PFSK-1 (cell line): ENCODE results near the gene TSPAN6.

ENCODE experiments used
- FOXP2 ChIP-seq: optimal IDR thresholded peaks from 2 replicates; pipeline ENCODE3; 2011; ENCODE audit warnings: borderline replicate concordance, control low read depth, inconsistent platforms; ENCODE audit not compliant: insufficient read depth; ENCODE audit errors: extremely low read length, extremely low read depth
- POLR2AphosphoS5 ChIP-seq: IDR thresholded peaks from 2 replicates; pipeline ENCODE4 v1.6.1; 2012; ENCODE audit warnings: low read depth, mild to moderate bottlenecking, control low read depth, low read length, moderate library complexity
- SIN3A ChIP-seq: IDR thresholded peaks from 2 replicates; pipeline ENCODE4 v1.6.1; 2012; ENCODE audit warnings: mild to moderate bottlenecking, low read length, moderate library complexity, borderline replicate concordance; ENCODE audit not compliant: insufficient read depth
- TAF1 ChIP-seq: IDR thresholded peaks from 2 replicates; pipeline ENCODE4 v1.6.1; 2012; ENCODE audit warnings: low read length, control low read depth, borderline replicate concordance; ENCODE audit not compliant: insufficient read depth
- TF ChIP-seq, protein P1 (sequence below), 2 experiments: IDR thresholded peaks; 2 replicates each; pipeline versions ENCODE4 v1.6.1 to v1.8.0; 2011 to 2012; ENCODE audit warnings: low read depth in 2 of 2, low read length in 2 of 2, control low read depth in 1 of 2, inconsistent platforms in 1 of 2, mild to moderate bottlenecking in 1 of 2, moderate library complexity in 1 of 2; ENCODE audit not compliant: insufficient read depth in 1 of 2

TSPAN6 gene

GRCh38 chrX:100663642-100664041, 27.0 kb upstream of the TSPAN6 start:
- TF ChIP-seq, protein P1, sequence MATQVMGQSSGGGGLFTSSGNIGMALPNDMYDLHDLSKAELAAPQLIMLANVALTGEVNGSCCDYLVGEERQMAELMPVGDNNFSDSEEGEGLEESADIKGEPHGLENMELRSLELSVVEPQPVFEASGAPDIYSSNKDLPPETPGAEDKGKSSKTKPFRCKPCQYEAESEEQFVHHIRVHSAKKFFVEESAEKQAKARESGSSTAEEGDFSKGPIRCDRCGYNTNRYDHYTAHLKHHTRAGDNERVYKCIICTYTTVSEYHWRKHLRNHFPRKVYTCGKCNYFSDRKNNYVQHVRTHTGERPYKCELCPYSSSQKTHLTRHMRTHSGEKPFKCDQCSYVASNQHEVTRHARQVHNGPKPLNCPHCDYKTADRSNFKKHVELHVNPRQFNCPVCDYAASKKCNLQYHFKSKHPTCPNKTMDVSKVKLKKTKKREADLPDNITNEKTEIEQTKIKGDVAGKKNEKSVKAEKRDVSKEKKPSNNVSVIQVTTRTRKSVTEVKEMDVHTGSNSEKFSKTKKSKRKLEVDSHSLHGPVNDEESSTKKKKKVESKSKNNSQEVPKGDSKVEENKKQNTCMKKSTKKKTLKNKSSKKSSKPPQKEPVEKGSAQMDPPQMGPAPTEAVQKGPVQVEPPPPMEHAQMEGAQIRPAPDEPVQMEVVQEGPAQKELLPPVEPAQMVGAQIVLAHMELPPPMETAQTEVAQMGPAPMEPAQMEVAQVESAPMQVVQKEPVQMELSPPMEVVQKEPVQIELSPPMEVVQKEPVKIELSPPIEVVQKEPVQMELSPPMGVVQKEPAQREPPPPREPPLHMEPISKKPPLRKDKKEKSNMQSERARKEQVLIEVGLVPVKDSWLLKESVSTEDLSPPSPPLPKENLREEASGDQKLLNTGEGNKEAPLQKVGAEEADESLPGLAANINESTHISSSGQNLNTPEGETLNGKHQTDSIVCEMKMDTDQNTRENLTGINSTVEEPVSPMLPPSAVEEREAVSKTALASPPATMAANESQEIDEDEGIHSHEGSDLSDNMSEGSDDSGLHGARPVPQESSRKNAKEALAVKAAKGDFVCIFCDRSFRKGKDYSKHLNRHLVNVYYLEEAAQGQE (IDR thresholded peaks at IDR 0.05; ENCODE audit: insufficient read depth in 1 of 2, low read depth in 2 of 2, low read length in 2 of 2) = no peak
- TF ChIP-seq TAF1 = no peak
- TF ChIP-seq POLR2AphosphoS5 = no peak
- TF ChIP-seq FOXP2 = no peak
- TF ChIP-seq SIN3A = no peak

- no peak for TF ChIP-seq POLR2AphosphoS5
- no peak for TF ChIP-seq FOXP2
- no peak for TF ChIP-seq TAF1
- TF ChIP-seq, protein P1 (IDR thresholded peaks at IDR 0.05; ENCODE audit: insufficient read depth in 1 of 2, low read depth in 2 of 2, low read length in 2 of 2) = no peak
- TF ChIP-seq SIN3A = no peak
These were observed 26.2 kb upstream of the TSPAN6 start for GRCh38 chrX:100662796-100663195.

DNA sequence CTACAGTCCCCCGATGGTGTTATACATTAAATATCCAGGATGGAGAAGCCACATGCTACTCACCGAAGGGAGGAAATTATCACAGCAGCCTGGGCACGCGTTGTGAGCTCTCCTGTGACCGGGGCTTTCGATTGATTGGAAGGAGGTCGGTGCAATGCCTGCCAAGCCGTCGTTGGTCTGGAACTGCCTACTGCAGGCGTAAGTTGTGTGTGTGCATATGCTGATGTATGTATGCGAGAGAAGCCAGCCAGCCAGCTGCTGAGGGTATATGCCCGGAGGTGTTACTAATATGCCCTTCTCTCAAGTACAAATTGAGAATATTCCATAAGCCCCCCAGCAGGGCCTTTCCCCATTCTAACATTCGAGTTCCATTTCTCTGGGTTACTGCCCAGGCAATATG, 25.6 kb upstream of the TSPAN6 start:
- no peak for TF ChIP-seq POLR2AphosphoS5
- TF ChIP-seq, protein P1 (IDR thresholded peaks at IDR 0.05; ENCODE audit: insufficient read depth in 1 of 2, low read depth in 2 of 2, low read length in 2 of 2) = no peak
- TF ChIP-seq TAF1 = no peak
- no peak for TF ChIP-seq SIN3A
- TF ChIP-seq FOXP2 = no peak

GRCh38 chrX:100659431-100660137, 23.0 kb upstream of the TSPAN6 start:
- no peak for TF ChIP-seq TAF1
- TF ChIP-seq, protein P1 (IDR thresholded peaks at IDR 0.05; ENCODE audit: insufficient read depth in 1 of 2, low read depth in 2 of 2, low read length in 2 of 2) = no peak
- TF ChIP-seq SIN3A = no peak
- TF ChIP-seq FOXP2 = no peak
- TF ChIP-seq POLR2AphosphoS5 = no peak

DNA sequence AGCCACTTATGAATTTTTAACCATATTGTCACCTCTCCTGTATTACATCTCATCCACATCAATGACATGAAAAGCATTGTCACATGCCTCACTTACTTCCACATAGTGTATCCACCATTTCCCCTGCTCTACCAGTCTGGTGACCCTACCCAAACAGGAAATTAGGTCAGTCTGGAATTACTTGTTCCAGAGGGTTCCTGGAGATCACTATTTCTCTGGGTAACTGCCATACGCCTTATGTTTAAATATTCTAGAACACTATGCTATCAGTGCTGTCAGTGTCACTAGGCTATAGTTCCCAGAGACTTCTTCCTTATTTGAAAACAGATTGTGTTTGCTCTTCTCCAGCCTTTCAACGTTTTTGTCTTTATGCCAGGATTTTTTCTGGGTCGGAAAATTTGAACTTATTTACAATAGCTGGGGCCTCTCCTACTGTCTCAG, 22.4 kb upstream of the TSPAN6 start:
- TF ChIP-seq TAF1 = no peak
- TF ChIP-seq, protein P1 (IDR thresholded peaks at IDR 0.05; ENCODE audit: insufficient read depth in 1 of 2, low read depth in 2 of 2, low read length in 2 of 2) = no peak
